ENCODE data around the gene SLC30A1. TPM values are rescaled to one million over a fixed set of nuclear protein-coding genes. Genes with fewer than 3 reads are reported as not detected.

SLC30A1 gene
- total and polyA plus RNA-seq, 2 of the 13 experiments (the other 11 are each of a cell fraction or from before 2014, with no cell fraction given), result 5.9 to 24.4 TPM

- no peak overlapping the region for H3K4me3 ChIP-seq (replicated peaks in 1 of 3; ENCODE audit: insufficient read depth in 1 of 3, low read depth in 2 of 3, low read length in 3 of 3)
- H3K4me1 ChIP-seq (ENCODE audit: insufficient read depth, low read length), result peaks cover 84% of the 10 kb centered on the region
- DNase-seq (ENCODE audit: low spot score) (no peak), FAIRE-seq (no peak), ATAC-seq (no peak)
- no peak overlapping the region for H3K27ac ChIP-seq (ENCODE audit: extremely low read length, insufficient read depth, low read length)
- H3K36me3 ChIP-seq (replicated peaks in 1 of 2; ENCODE audit: control insufficient read depth in 1 of 2, insufficient read depth in 2 of 2, low read length in 2 of 2), result no peaks in the 10 kb centered on the region
- no peaks in the 10 kb centered on the region for H3K27me3 ChIP-seq (ENCODE audit: control insufficient read depth in 1 of 2, insufficient read depth in 2 of 2, low read length in 2 of 2)
- H3K4me2 ChIP-seq (ENCODE audit: low read depth, low read length), result no peak overlapping the region
- no peak for TF ChIP-seq ISX (CRISPR knock-in tag; conservative IDR thresholded peaks at IDR 0.05)
- no peak for TF ChIP-seq ZNF430 (CRISPR knock-in tag; IDR thresholded peaks at IDR 0.05)
- TF ChIP-seq, protein P1, sequence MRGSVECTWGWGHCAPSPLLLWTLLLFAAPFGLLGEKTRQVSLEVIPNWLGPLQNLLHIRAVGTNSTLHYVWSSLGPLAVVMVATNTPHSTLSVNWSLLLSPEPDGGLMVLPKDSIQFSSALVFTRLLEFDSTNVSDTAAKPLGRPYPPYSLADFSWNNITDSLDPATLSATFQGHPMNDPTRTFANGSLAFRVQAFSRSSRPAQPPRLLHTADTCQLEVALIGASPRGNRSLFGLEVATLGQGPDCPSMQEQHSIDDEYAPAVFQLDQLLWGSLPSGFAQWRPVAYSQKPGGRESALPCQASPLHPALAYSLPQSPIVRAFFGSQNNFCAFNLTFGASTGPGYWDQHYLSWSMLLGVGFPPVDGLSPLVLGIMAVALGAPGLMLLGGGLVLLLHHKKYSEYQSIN (CRISPR knock-in tag; IDR thresholded peaks at IDR 0.05; ENCODE audit: borderline replicate concordance), result no peak
- no peak for TF ChIP-seq CBFB (CRISPR knock-in tag; IDR thresholded peaks at IDR 0.05)
- no peak for TF ChIP-seq ZEB1 (IDR thresholded peaks at IDR 0.05; ENCODE audit: insufficient replicate concordance, low read depth)
- TF ChIP-seq THRA (CRISPR knock-in tag; IDR thresholded peaks at IDR 0.05; ENCODE audit: borderline replicate concordance), result no peak
- TF ChIP-seq SETDB1 (CRISPR knock-in tag; IDR thresholded peaks at IDR 0.05; ENCODE audit: borderline replicate concordance), result no peak
- no peak for TF ChIP-seq GTF2F1 (IDR thresholded peaks at IDR 0.05; ENCODE audit: low read length)
- TF ChIP-seq, protein P2, sequence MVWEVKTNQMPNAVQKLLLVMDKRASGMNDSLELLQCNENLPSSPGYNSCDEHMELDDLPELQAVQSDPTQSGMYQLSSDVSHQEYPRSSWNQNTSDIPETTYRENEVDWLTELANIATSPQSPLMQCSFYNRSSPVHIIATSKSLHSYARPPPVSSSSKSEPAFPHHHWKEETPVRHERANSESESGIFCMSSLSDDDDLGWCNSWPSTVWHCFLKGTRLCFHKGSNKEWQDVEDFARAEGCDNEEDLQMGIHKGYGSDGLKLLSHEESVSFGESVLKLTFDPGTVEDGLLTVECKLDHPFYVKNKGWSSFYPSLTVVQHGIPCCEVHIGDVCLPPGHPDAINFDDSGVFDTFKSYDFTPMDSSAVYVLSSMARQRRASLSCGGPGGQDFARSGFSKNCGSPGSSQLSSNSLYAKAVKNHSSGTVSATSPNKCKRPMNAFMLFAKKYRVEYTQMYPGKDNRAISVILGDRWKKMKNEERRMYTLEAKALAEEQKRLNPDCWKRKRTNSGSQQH (CRISPR knock-in tag; IDR thresholded peaks at IDR 0.05; ENCODE audit: low read depth), result no peak
- no peak for TF ChIP-seq HHEX (CRISPR knock-in tag; IDR thresholded peaks at IDR 0.05)
- TF ChIP-seq ZNF780A (CRISPR knock-in tag; IDR thresholded peaks at IDR 0.05), result no peak
- TF ChIP-seq, protein P3, sequence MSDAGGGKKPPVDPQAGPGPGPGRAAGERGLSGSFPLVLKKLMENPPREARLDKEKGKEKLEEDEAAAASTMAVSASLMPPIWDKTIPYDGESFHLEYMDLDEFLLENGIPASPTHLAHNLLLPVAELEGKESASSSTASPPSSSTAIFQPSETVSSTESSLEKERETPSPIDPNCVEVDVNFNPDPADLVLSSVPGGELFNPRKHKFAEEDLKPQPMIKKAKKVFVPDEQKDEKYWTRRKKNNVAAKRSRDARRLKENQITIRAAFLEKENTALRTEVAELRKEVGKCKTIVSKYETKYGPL (CRISPR knock-in tag; IDR thresholded peaks at IDR 0.05), result no peak
- no TSS peak for BruUV-seq (replicated peaks)
- no peaks in the 10 kb centered on the region for H4K20me1 ChIP-seq (ENCODE audit: insufficient read depth, low read length)
- in situ Hi-C loops (cut with HindIII; ENCODE audit: extremely low pct_ligation_motif_present, low pct_unique_long_range_greater_than_20kb) (no loop called here), intact Hi-C loops (cut with micrococcal nuclease; ENCODE audit: unreplicated experiment) (no loop called here)
- POLR2A ChIA-PET, result interaction anchor here (2.0 to 10.6 kb wide), 2 partner anchors 11 to 27 kb away, joined by 6 to 100 read pairs; no protein-coding TSS in a partner anchor
- no peaks in the 10 kb centered on the region for H3K79me2 ChIP-seq (ENCODE audit: insufficient read depth, low read length)
- CTCF ChIA-PET (ENCODE audit: low intra/inter-chr PET ratio, low total read pairs), result no interaction called here
- no peak overlapping the region for H3K9ac ChIP-seq (ENCODE audit: insufficient read depth, low read depth, low read length)
- H2AFZ ChIP-seq (ENCODE audit: low read length), result no peak overlapping the region
- 97% methylated on average over 7 of the region's 11 CpGs for WGBS (ENCODE audit: low lambda C conversion rate)
- H3K9me3 ChIP-seq (ENCODE audit: low read length), result no peaks in the 10 kb centered on the region
These were observed 35.7 kb upstream of the SLC30A1 start for GRCh38 chr1:211614615-211615014.

Data from HepG2 (cell line).